Activated T-cell treated with anti-CD3 and anti-CD28 coated beads for 1 hour (primary cell): ENCODE data around the gene PPHLN1.
"Not testable (repeated sequence)": the region's sequence is repeated elsewhere in the genome, so short reads cannot be mapped to it uniquely, and the experiment has no call there.

Experiments
- DNase-seq: peaks from one replicate; pipeline ENCODE4 v3.0.0-alpha.2; 2020; ENCODE audit warnings: low read depth

PPHLN1 gene

DNA sequence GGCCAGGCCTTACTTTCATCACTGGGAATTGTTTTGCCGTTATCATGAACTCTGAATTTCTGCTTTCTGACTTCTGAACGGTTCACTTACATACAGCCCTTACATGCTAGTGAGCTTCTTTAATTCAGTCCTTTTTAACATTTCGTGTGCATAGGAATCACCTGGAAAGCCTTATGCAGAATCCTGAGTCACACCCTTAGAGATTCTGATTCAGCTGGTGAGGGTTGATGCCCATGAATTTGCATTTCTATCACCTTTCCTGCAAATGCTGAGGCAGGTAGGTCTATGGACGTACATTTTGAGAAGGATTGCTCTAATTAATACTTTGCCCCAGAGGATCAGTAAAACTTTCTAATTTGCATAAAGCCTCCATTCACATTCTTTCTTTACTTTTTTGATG is 44.0 kb downstream of the PPHLN1 start:
- no peak for DNase-seq

DNA sequence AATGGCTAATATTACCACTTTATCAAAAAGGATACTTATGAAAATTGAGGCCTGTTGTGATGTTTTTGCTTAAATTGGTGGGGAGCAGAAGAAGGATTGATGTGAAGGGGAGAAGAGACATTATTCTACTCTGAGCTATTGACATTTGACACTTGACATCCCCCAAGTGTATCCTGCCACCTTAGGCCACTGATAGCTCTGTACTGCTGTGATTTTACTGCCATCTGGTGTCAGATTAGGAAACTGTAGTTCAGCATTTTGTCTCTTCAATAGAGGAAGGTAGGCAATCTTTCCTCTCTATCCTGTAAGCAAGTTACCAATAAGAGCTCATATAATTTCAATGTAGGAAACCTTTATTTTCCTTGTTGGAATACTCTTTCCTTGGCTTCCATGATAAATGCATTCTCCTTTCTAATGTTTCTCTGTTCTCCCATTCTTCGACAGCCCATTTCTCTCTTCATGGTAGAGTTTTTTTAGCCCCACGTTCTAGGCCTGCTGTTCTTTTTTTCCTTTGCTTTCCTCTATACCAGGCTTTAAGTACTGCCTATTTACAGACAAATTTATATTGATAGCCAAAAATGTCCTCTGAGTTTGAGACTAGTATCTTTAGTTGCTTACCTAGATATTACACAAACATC is 46.3 kb downstream of the PPHLN1 start:
- DNase-seq = no peak

- DNase-seq = no peak
Measured at GRCh38 chr12:42373669-42374068, 47.7 kb downstream of the PPHLN1 start.

- no peak for DNase-seq
Measured at GRCh38 chr12:42380733-42381132, 54.8 kb downstream of the PPHLN1 start.

DNA sequence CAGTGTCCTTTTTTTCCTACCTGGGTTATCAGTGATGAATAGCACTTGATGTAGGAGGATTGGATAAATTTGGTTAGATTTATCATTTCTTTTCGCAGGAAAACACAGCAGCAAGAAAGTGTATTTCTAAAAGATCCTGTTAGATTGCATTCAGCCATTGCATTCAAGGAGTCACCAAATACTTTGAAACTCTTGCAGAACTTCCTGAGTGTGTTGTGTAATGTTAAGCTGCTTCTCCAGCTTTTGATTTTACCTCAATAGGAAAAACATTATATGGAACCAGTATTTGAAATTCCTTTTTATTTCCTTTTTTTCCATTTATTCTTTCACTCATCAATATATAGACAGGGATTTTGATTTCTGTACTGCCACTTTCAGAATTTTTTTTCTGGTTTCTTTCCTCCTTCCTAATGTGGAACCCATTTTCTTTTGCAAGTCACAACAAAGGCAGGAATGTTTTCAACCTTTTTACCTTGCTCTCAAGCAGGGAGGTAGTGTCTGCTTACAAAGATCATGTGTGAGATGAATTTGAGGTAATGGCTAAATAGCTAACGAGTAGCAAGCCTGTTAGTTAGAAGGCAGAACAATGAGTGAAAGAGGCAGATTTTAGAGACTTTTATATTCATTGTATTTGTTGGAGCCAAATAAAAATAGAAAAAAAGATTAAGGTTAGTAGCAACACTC is 56.2 kb downstream of the PPHLN1 start:
- DNase-seq = no peak

DNA sequence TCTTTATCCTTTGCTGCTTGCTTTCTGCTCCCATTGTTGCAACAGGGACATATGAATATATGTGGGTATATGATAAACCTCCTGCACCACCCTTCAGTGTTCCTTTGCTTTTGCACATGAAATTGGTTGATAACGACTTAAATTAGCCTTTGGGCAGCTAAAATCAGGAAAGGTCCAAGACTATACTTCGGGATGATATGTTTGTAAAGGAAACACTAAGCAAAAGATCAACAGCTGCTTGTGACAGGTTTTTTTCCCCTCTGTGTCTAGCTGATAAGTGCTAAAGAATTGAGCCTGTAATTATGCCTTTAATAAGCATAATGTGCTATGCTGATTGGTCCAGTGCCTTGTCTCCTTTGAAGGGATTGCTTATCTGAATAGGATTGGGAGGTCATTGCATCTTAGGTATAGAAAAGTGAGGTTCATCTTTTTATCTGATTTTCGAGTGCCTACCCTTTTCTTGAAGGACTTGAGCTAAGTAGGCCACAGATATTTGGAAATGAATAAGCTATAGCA is 59.4 kb downstream of the PPHLN1 start:
- no peak for DNase-seq

DNA sequence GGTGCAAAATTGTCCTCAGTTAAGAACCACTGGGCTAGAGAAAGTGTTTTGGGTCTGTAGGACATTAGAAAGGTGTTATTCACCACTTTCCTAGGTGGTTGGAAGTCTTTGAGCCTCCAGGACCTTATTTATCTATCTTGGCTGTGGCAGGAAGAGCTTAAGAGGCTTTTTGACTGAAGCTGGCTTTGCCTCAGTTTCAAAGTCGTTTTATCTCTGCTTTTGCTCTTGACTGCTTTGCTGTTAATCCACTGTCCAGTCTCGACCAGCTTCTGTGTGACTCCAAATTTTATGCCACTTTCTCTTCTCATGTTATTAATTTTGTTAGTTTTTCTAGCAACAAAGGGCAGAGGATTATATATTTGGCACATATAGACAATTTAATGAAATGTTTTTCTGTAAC is 60.3 kb downstream of the PPHLN1 start:
- no peak for DNase-seq

DNA sequence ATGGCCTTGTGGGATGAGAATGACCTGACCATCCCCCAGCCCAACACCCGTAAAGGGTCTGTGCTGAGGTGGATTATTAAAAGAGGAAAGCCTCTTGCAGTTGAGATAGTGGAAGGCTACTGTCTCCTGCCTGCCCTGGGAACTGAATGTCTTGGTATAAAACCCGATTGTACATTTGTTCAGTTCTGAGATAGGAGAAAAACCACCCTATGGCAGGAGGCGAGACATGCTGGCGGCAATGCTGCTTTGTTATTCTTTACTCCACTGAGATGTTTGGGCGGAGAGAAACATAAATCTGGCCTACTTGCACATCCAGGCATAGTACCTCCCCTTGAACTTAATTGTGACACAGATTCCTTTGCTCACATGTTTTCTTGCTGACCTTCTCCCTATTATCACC is 62.1 kb downstream of the PPHLN1 start:
- not testable (repeated sequence) for DNase-seq

DNA sequence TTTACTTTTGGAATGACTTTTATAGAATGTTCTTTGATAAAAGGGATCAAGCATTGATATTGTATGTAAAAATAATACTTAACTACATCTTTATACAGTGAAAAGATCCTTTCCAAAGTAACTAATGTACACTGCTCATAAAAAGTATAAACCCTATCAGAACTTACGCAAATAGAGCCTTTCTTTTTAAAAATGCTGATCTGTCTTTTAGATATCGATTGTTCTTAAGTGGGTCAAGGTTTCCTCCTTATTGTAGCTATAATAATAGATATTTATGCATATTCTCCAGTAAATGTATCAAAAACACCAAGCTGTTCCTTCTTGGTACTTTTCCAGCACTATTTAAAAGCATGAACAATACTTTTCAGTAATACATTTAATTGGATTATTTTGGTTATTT is 68.5 kb downstream of the PPHLN1 start:
- DNase-seq = no peak

GRCh38 chr12:42396473-42397259 is 70.7 kb downstream of the PPHLN1 start:
- no peak for DNase-seq

DNA sequence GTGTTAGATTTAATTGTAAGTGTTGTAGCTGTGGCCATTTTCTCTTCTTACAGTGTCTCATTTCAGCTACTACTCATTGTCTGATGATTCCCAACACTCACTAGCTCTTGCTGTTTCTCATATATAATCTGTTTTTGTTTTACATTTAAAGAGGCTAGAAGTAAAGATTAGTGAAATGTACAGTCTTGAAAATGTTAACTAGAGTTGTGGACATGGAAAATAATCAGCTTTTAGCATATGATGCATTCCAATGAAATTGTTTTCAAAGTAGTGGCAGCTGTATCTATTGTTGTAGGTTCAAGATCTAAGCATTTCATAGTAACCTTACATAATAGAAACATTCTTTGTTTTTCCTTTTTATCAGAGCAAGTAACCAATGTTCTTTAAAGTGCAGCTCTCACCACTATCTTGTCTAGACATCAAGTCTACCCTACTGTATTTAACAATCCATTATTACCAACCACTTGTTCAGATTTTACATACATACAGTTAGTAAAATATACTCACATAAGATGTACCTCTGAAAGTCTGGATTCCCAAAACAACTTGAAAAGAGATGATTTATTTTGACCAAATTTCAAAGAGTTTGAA is 76.9 kb downstream of the PPHLN1 start:
- no peak for DNase-seq

DNA sequence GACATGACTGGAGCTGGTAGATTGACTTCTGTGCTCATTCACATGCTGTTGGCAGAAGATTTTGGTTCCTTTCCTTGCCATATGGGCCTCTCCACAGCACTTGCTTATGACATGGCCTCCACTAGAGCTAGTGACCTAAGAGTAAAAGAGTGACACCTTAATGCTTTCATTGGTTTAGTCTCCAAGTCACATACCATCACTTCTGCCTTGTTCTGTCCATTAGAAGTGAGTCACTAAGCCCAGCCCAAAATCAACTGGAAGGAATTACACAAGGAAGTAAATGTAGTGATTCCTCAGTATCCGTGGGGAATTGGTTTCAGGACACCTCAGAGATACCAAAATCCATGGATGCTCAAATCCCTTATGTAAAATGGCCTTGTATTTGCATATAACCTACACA is 81.3 kb downstream of the PPHLN1 start:
- DNase-seq = no peak

DNA sequence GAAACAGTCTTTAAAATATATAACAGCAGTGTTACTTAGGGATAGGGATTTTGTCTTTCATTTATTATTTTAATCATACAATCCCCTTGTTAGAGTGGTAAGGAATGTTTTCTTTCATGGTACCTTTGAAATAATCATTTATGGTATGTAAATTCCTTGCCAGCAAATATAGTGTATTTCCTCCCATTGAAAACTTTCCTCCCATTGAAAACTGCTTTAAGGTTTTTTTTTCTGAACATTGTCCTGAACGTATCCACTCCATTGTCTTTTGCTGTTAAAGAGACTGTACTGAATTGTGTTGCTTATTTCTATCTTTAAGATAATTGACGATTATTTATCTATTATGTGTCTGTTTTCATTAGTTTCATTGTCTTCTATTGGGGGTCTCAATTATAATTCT is 83.5 kb downstream of the PPHLN1 start:
- no peak for DNase-seq

- DNase-seq = no peak
Measured at GRCh38 chr12:42410340-42410739, 84.4 kb downstream of the PPHLN1 start.

DNA sequence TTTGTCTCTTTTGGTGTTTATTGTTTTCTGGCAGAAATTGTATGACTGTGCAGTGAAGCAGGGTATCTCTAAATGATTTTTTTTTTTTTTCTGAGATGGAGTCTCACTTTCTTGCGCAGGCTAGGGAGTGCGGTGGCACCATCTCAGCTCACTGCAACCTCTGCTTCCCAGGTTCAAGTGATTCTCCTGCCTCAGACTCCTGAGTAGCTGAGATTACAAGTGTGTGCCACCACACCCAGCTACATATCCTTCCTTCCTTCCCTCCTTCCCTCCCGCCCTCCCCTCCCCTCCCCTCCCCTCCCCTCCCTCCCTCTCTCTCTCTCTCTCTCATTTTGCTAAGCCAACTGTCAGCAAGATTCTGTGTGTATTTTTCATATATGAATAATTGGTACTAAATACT is 94.4 kb downstream of the PPHLN1 start:
- no peak for DNase-seq

GRCh38 chr12:42421844-42422779 is 96.1 kb downstream of the PPHLN1 start:
- no peak for DNase-seq

GRCh38 chr12:42422785-42423184 is 96.8 kb downstream of the PPHLN1 start:
- no peak for DNase-seq

DNA sequence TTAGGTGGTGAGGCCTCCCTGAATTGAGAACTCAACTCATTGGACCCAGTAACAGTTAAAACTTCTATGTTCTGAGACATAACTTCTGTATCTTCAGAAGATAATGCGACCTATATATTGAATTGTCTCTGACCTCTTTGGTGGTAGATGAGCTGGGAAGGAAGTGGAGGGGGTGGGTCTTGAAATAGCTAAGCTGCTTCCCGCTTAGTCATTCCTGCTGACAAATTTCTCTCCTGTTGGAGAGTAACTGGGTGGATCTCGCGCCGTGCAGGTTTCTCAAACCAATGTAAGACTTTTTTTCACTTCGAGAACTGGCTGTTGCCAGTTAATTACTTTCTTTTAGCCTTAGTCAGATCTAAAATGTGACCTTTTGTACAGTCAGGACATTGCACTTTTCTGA is 100.8 kb downstream of the PPHLN1 start:
- no peak for DNase-seq

DNA sequence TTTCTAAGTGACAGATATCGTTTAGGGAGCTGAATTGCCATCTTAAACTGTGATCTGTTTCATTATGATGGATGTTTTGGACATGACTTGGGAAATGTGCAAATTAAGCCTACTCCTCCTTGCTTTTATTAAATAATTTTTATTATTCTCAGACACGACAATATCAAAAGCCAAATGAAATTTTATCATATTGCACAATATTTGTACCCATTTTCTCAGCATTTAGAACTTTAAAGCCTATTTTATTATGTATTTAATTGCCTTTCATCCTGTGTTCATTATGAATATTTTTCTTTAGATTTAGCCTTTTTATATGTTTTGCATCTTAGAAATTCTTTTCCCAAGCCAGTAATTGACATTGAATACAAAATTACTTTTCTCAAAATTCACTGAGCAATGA is 102.9 kb downstream of the PPHLN1 start:
- no peak for DNase-seq

DNA sequence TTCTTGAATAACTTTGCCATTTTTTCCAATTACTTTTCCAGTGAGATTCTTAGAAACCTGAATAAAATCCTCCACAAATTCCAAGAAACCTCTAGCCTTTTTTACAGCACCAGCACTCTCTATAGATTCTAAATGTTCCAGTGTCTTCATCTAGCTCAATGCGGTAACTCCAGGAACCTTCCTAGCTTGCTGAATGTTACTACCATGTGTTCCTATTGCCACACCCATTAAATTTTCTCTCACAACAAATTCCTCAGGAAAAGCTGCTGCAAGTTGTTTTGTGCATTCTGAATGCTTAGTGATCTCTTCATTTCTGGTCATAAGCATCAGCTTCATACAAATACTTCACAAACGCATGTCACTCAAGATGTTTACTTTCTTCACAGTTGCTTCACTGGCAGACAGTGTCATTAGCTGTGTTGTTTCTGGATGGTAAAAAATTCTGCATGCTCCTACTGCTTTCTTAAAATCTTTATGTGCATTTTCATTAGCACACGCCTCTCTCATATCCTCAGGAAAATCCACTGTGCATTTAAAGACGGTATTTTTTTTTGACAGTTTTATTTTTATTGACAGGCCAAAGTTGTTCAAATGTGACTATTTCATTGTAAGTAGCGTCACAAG is 106.7 kb downstream of the PPHLN1 start:
- DNase-seq = no peak

DNA sequence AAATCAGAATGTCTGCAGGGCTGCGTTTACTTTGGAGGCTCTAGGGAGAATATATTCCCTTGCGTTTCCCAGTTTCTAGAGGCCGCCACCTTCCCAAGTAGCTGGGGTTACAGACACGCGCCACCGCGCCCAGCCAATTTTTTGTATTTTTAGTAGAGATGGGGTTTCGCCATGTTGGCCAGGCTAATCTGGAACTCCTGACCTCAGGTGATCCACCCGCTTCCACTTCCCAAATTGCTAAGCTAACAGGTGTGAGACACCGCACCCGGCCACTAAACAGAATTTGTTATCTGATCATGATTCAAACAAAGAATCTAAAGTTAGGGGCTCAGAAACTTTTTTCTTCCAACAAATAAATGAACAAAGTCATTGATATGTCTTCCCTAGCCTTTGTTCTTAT is 114.6 kb downstream of the PPHLN1 start:
- DNase-seq = no peak
